GM18505 (cell line): ENCODE results near the gene SARDH.

Experiments
- ATAC-seq: cut with Tn5 transposase; IDR thresholded peaks from one replicate; pipeline ENCODE4 v1.9.1; 2021; ENCODE audit not compliant: unreplicated experiment
- POLR2A ChIP-seq: IDR thresholded peaks from 4 replicates; pipeline ENCODE4 v1.6.1; 2011; ENCODE audit warnings: borderline replicate concordance; ENCODE audit not compliant: insufficient read depth, insufficient read length; ENCODE audit errors: extremely low read depth

The SARDH gene

DNA sequence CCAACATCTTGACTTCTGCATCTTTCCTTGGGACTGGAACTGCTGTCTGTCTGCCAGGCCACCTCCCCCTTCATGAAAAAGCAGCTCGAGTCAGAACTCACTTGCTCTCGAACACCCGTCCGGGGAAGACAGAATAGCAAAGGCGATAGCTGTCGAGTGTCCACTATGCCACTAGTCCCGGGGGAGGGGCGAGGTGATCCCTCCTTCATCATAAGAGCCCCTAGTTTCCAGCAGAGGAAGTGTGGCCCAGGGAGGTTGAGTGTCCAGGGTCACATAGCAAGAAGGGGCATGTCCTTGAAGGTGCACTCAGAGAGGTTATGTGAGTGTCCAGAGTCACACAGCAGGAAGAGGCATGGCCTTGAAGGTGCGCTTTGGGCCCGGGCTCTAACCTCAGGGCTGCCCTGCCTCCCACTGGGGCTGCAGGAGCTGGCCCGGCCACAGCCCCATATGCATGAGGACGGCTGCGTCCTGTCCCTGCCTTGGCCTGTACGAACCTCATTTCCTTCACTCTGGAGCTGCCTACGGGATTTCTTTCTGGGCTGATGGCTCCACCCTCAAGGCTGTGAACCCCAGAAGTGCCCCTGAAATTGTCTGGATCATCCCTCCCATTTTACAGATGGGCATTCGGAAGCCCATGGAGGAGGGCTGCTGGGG, 95.3 kb downstream of the SARDH start:
- TF ChIP-seq POLR2A, result no peak
- no peak for ATAC-seq

DNA sequence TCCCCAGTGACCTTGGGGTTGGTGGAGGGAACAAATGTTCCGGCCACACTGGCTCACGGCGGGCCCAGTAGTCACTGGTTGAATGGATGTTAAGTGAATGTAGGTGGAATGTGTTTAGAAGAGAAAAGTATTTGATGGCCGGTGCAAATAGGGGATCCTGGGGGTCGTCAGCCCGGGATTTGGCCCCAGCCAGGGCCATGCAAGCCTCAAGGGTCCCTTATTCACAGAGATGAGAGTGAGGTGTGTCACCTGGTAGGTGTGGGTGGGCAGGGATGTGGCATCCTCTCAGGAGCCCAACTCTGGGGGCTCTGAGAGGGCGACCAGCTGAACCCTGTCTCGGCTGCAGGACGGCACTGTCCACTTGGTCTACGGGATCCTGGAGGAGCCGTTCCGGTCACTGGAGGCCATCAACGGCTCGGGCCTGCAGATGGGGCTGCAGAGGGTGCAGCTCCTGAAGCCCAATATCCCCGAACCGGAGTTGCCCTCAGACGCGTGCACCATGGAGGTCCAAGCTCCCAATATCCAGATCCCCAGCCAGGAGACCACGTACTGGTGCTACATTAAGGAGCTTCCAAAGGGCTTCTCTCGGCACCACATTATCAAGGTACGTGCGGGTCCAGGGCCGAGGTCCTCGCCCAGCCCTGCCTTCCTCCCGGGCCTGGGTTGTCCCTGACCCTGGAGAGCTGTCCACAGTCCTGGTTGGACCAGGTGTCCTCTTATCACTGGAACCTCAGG, 96.1 kb downstream of the SARDH start:
- ATAC-seq, result no peak
- no peak for TF ChIP-seq POLR2A

GRCh38 chr9:133641396-133641655, 96.8 kb downstream of the SARDH start:
- no peak for ATAC-seq
- no peak for TF ChIP-seq POLR2A

DNA sequence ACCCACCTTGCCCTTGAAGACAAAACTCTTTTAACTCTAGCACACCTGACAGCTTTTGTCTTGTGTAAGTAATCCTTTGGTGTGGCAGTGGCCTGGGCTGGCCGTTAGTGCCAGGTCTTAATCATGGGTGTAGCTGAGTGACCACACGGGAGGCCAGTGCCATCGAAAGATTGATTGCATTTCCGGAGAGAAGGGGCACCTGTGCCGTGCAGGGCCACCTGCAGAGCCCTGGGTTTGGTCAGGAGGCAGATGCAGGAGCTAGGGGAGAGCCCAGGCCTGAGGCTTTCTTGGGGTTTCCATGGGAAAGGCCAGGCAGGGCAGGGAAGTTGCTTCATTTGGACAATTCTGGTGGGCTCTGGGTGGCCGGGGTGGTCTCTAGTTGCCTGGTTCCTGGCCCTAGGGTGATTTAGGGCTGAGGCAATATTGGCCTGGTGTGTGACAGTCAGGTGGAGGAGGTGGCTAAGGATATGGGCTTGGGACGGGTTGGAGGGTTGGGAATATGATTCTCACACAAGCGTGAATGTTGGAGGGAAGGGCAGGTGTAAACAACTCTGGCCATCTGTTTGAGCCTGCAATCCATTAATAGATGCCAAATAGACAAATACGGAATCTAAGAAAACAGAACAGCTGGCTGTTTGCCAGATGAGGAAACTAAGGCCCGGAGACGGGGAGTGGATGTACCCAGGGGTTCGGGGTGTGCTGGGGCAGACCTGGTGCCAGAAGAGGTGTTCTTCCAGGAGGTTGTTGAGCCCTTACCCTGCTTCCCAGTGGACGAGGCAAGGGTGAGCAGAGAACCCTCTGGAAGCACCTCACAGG, 97.4 kb downstream of the SARDH start:
- no peak for TF ChIP-seq POLR2A
- no peak for ATAC-seq

- no peak for ATAC-seq
- TF ChIP-seq POLR2A, result no peak
Measured at GRCh38 chr9:133640160-133640559, 98.0 kb downstream of the SARDH start.

DNA sequence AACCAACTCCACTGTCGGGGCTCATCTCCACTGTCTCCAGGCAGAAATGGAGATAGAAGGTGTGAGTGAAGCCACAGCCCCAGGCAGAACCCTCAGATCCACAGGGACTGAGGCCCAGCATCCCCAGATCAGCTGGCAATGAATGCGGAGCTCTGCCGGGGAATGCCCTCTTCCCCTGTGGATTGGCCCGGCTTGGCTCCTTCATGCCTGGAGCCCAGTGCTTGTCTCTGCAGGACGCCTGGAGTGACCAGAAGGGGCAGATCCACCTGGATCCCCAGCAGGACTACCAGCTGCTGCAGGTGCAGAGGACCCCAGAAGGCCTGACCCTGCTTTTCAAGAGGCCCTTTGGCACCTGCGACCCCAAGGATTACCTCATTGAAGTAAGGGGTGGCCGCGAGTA, 98.5 kb downstream of the SARDH start:
- ATAC-seq, result no peak
- no peak for TF ChIP-seq POLR2A

DNA sequence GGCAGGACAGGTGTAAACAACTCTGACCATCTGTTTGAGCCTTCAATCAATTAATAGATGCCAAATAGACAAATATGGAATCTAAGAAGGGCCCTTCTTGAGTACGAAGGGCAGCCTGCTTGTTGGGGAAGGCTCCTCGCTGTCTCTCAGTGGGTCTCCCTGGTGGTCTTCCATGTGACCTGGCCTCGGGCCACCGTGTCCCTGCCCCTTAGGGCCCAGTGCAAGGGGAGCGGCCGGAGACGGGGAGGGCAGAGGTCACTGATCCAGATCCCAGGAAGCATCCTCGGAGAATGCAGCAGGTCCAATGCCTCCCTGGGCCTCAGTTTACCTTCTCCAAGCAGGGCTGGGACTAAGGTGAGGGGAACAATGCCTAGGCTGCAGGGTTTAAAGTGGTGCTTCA, 99.4 kb downstream of the SARDH start:
- ATAC-seq, result no peak
- TF ChIP-seq POLR2A, result no peak

DNA sequence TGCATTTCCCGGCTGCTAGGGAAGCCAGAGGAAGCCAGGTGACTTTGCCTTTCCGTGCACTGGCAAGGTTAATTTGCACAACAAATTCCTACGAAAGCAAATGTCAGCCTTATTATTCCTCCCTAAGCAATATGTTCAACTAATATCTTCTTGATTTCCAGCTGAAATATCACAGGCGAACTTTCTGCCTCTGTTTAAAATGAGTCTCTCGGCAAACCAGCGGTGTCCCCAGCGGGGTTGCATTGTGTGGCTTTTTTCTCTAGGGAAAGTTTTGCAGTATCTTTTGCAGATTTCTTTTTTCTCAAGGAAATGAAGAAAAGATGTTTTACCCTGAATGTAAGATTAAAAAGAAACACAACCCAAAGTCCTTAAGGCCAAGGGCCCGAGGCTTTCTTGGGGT, 100.1 kb downstream of the SARDH start:
- no peak for TF ChIP-seq POLR2A
- no peak for ATAC-seq

- no peak for TF ChIP-seq POLR2A
- ATAC-seq, result no peak
Measured at GRCh38 chr9:133637451-133638055, 100.6 kb downstream of the SARDH start.

GRCh38 chr9:133636902-133637301, 101.2 kb downstream of the SARDH start:
- no peak for ATAC-seq
- no peak for TF ChIP-seq POLR2A

- ATAC-seq, result no peak
Measured at GRCh38 chr9:133635533-133636531, 102.3 kb downstream of the SARDH start, which contains the start of gene DBH. DBH (plus strand) TSS chr9:133636363; CDS start chr9:133636372, 9 bp downstream.

DNA sequence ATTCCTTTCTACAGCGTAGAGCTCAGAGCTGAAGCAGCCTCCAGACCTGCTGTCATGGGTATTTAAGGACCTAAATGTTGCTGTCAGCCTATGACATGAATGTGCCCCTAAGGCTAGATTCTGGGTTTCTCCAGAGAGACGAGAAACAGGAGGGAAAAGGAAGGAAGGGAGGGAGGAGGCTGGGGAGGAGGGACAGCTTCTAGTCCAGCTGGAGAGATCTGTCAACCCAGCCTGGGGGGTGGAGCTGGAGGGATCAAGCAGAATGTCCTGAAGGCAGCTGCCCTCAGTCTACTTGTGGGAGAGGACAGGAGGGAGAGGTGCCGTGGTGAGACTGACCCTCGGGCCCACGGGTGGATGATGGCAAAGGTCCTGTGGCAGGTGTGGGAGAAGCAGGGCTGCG, 103.1 kb downstream of the SARDH start:
- no peak for ATAC-seq
- TF ChIP-seq POLR2A, result no peak

More at GRCh38 chr9:133635533-133636531, 102.3 kb downstream of the SARDH start, which contains the start of gene DBH:
- no peak for TF ChIP-seq POLR2A
